ENCODE data around the gene PDGFC. TPM values are rescaled to one million over a fixed set of nuclear protein-coding genes. Genes with fewer than 3 reads are reported as not detected.

PDGFC gene
- total RNA-seq, 2 experiments from 2014 or later: not detected

GRCh38 chr4:156838761-156839160, 132.8 kb downstream of the PDGFC start:
- H3K27me3 Mint-ChIP-seq: no peaks in the 10 kb centered on the region
- H3K4me1 Mint-ChIP-seq: no peaks in the 10 kb centered on the region
- no peak for ATAC-seq
- no peak overlapping the region for H3K27ac Mint-ChIP-seq
- H3K4me3 Mint-ChIP-seq: no peak overlapping the region
- DNase-seq: no peak
- CTCF ChIA-PET: no interaction called here
- peaks cover 5% of the 10 kb centered on the region for H3K9me3 Mint-ChIP-seq (ENCODE audit: low read depth)
- H3K36me3 Mint-ChIP-seq: no peaks in the 10 kb centered on the region

GRCh38 chr4:156837625-156838345, 133.8 kb downstream of the PDGFC start:
- H3K27me3 Mint-ChIP-seq: no peaks in the 10 kb centered on the region
- ATAC-seq: no peak
- H3K9me3 Mint-ChIP-seq (ENCODE audit: low read depth): peaks cover 7% of the 10 kb centered on the region
- no peak for DNase-seq
- CTCF ChIA-PET: no interaction called here
- no peak overlapping the region for H3K4me3 Mint-ChIP-seq
- no peak overlapping the region for H3K27ac Mint-ChIP-seq
- no peaks in the 10 kb centered on the region for H3K4me1 Mint-ChIP-seq
- H3K36me3 Mint-ChIP-seq: no peaks in the 10 kb centered on the region

- Mint-ChIP-seq H3K9me3 (ENCODE audit: low read depth) (peaks cover 4% of the 10 kb centered on the region), H3K27me3 (no peaks in the 10 kb centered on the region), H3K27ac (no peak overlapping the region), H3K4me1 (no peaks in the 10 kb centered on the region), H3K4me3 (no peak overlapping the region), H3K36me3 (no peaks in the 10 kb centered on the region)
- no peak for ATAC-seq
- no peak for DNase-seq
- CTCF ChIA-PET: no interaction called here
Measured at GRCh38 chr4:156832886-156833285, 138.7 kb downstream of the PDGFC start.

- H3K27me3 Mint-ChIP-seq: no peaks in the 10 kb centered on the region
- H3K36me3 Mint-ChIP-seq: no peaks in the 10 kb centered on the region
- no peaks in the 10 kb centered on the region for H3K4me1 Mint-ChIP-seq
- no peak for DNase-seq
- peaks cover 2% of the 10 kb centered on the region for H3K9me3 Mint-ChIP-seq (ENCODE audit: low read depth)
- ATAC-seq: no peak
- H3K4me3 Mint-ChIP-seq: no peak overlapping the region
- CTCF ChIA-PET: no interaction called here
- no peak overlapping the region for H3K27ac Mint-ChIP-seq
Measured at GRCh38 chr4:156830351-156830750, 141.2 kb downstream of the PDGFC start.

GRCh38 chr4:156829201-156829873, 142.3 kb downstream of the PDGFC start:
- no peak overlapping the region for H3K27ac Mint-ChIP-seq
- H3K4me3 Mint-ChIP-seq: no peak overlapping the region
- no peaks in the 10 kb centered on the region for H3K36me3 Mint-ChIP-seq
- no peaks in the 10 kb centered on the region for H3K27me3 Mint-ChIP-seq
- no peak for DNase-seq
- H3K9me3 Mint-ChIP-seq (ENCODE audit: low read depth): peaks cover 2% of the 10 kb centered on the region
- ATAC-seq: no peak
- H3K4me1 Mint-ChIP-seq: no peaks in the 10 kb centered on the region
- CTCF ChIA-PET: no interaction called here

- CTCF ChIA-PET: no interaction called here
- Mint-ChIP-seq H3K27me3 (no peaks in the 10 kb centered on the region), H3K9me3 (ENCODE audit: low read depth) (no peaks in the 10 kb centered on the region), H3K4me3 (no peak overlapping the region), H3K27ac (no peak overlapping the region), H3K4me1 (no peaks in the 10 kb centered on the region), H3K36me3 (no peaks in the 10 kb centered on the region)
- DNase-seq (no peak), ATAC-seq (no peak)
Measured at GRCh38 chr4:156827519-156827918, 144.1 kb downstream of the PDGFC start.

- Mint-ChIP-seq H3K36me3 (no peaks in the 10 kb centered on the region), H3K4me1 (no peaks in the 10 kb centered on the region), H3K27ac (no peak overlapping the region), H3K4me3 (no peak overlapping the region), H3K9me3 (ENCODE audit: low read depth) (no peaks in the 10 kb centered on the region), H3K27me3 (no peaks in the 10 kb centered on the region)
- DNase-seq (no peak), ATAC-seq (no peak)
- CTCF ChIA-PET: no interaction called here
Measured at GRCh38 chr4:156825074-156825473, 146.5 kb downstream of the PDGFC start.

- DNase-seq: no peak
- Mint-ChIP-seq H3K9me3 (ENCODE audit: low read depth) (peaks cover 3% of the 10 kb centered on the region), H3K4me3 (no peak overlapping the region), H3K27ac (no peak overlapping the region), H3K36me3 (no peaks in the 10 kb centered on the region), H3K4me1 (no peaks in the 10 kb centered on the region), H3K27me3 (no peaks in the 10 kb centered on the region)
- ATAC-seq: no peak
- CTCF ChIA-PET: no interaction called here
Measured at GRCh38 chr4:156824451-156825060, 147.0 kb downstream of the PDGFC start.

- H3K27ac Mint-ChIP-seq: no peak overlapping the region
Measured at GRCh38 chr4:156820931-156821330, 150.7 kb downstream of the PDGFC start.

GRCh38 chr4:156816360-156816755, 155.2 kb downstream of the PDGFC start:
- Mint-ChIP-seq H3K27ac (no peak overlapping the region), H3K4me1 (no peaks in the 10 kb centered on the region), H3K4me3 (no peak overlapping the region), H3K9me3 (ENCODE audit: low read depth) (peaks cover 7% of the 10 kb centered on the region), H3K27me3 (no peaks in the 10 kb centered on the region), H3K36me3 (no peaks in the 10 kb centered on the region)
- no peak for ATAC-seq
- CTCF ChIA-PET: no interaction called here
- DNase-seq: no peak

More at GRCh38 chr4:156820931-156821330, 150.7 kb downstream of the PDGFC start:
- peaks cover 4% of the 10 kb centered on the region for H3K9me3 Mint-ChIP-seq (ENCODE audit: low read depth)
- no peak for DNase-seq
- no peaks in the 10 kb centered on the region for H3K36me3 Mint-ChIP-seq
- no peaks in the 10 kb centered on the region for H3K27me3 Mint-ChIP-seq
- CTCF ChIA-PET: no interaction called here
- no peaks in the 10 kb centered on the region for H3K4me1 Mint-ChIP-seq
- H3K4me3 Mint-ChIP-seq: no peak overlapping the region
- no peak for ATAC-seq

- CTCF ChIA-PET: no interaction called here
- H3K4me1 Mint-ChIP-seq: no peaks in the 10 kb centered on the region
- H3K4me3 Mint-ChIP-seq: no peak overlapping the region
- H3K9me3 Mint-ChIP-seq (ENCODE audit: low read depth): peaks cover 7% of the 10 kb centered on the region
- H3K36me3 Mint-ChIP-seq: no peaks in the 10 kb centered on the region
- DNase-seq (no peak), ATAC-seq (no peak)
- H3K27ac Mint-ChIP-seq: no peak overlapping the region
- no peaks in the 10 kb centered on the region for H3K27me3 Mint-ChIP-seq
Measured at GRCh38 chr4:156815717-156816359, 155.8 kb downstream of the PDGFC start.

GRCh38 chr4:156811963-156812362, 159.6 kb downstream of the PDGFC start:
- peaks cover 3% of the 10 kb centered on the region for H3K9me3 Mint-ChIP-seq (ENCODE audit: low read depth)
- no peak overlapping the region for H3K27ac Mint-ChIP-seq
- H3K27me3 Mint-ChIP-seq: no peaks in the 10 kb centered on the region
- ATAC-seq (no peak), DNase-seq (no peak)
- H3K4me1 Mint-ChIP-seq: no peaks in the 10 kb centered on the region
- H3K36me3 Mint-ChIP-seq: no peaks in the 10 kb centered on the region
- CTCF ChIA-PET: no interaction called here
- H3K4me3 Mint-ChIP-seq: no peak overlapping the region

GRCh38 chr4:156811286-156811685, 160.3 kb downstream of the PDGFC start:
- Mint-ChIP-seq H3K27me3 (no peaks in the 10 kb centered on the region), H3K4me1 (no peaks in the 10 kb centered on the region), H3K27ac (no peak overlapping the region), H3K9me3 (ENCODE audit: low read depth) (peaks cover 3% of the 10 kb centered on the region), H3K36me3 (no peaks in the 10 kb centered on the region), H3K4me3 (no peak overlapping the region)
- ATAC-seq (no peak), DNase-seq (no peak)
- CTCF ChIA-PET: no interaction called here

GRCh38 chr4:156805696-156806095, 165.9 kb downstream of the PDGFC start:
- no peaks in the 10 kb centered on the region for H3K9me3 Mint-ChIP-seq (ENCODE audit: low read depth)
- DNase-seq (no peak), ATAC-seq (no peak)
- H3K4me1 Mint-ChIP-seq: no peaks in the 10 kb centered on the region
- CTCF ChIA-PET: no interaction called here
- H3K4me3 Mint-ChIP-seq: no peak overlapping the region
- H3K36me3 Mint-ChIP-seq: no peaks in the 10 kb centered on the region
- H3K27me3 Mint-ChIP-seq: no peaks in the 10 kb centered on the region
- no peak overlapping the region for H3K27ac Mint-ChIP-seq
